GM12878 (cell line): Measurements from ENCODE around the gene UFM1.

ENCODE experiments used
- CREB1 ChIP-seq: IDR thresholded peaks from 2 replicates; pipeline ENCODE4 v1.6.1; 2012; ENCODE audit warnings: low read depth, mild to moderate bottlenecking, inconsistent platforms
- CTCF ChIP-seq, 3 experiments: IDR thresholded peaks in 2 of 3; conservative IDR thresholded peaks in 1 of 3; 2 replicates each; pipeline ENCODE4 v1.5.1; 2011; ENCODE audit warnings: low read depth in 3 of 3, low read length in 3 of 3, mild to moderate bottlenecking in 3 of 3, control low read depth in 2 of 3, moderate library complexity in 2 of 3, inconsistent platforms in 1 of 3, mixed read lengths in 1 of 3; ENCODE audit not compliant: control insufficient read depth in 2 of 3, insufficient read depth in 1 of 3; ENCODE audit errors: extremely low read depth in 1 of 3
- MXI1 ChIP-seq: fragments of 150-350 bp; IDR thresholded peaks from 2 replicates; pipeline ENCODE4 v1.6.1; 2011; ENCODE audit warnings: low read depth, mild to moderate bottlenecking, inconsistent platforms, low read length, improper control_type of control experiment
- NR2C2 ChIP-seq: IDR thresholded peaks from 2 replicates; pipeline ENCODE4 v1.6.1; 2011; ENCODE audit warnings: borderline replicate concordance, low read depth; ENCODE audit not compliant: control insufficient read depth, insufficient read length
- REST ChIP-seq: IDR thresholded peaks from 2 replicates; pipeline ENCODE4 v1.6.1; 2012; ENCODE audit warnings: mild to moderate bottlenecking, low read depth, low read length

GRCh38 chr13:38349390-38350113, at the start of gene UFM1:
- no peak for TF ChIP-seq CTCF (IDR thresholded peaks at IDR 0.05 in 2 of 3, conservative IDR thresholded peaks at IDR 0.05 in 1 of 3; ENCODE audit: control insufficient read depth in 2 of 3, extremely low read depth in 1 of 3, insufficient read depth in 1 of 3, low read depth in 3 of 3, low read length in 3 of 3)
- no peak for TF ChIP-seq REST
- TF ChIP-seq CREB1: peak; percentile 83
- peak; percentile 72; the same call in 1 of the 2 replicates for TF ChIP-seq MXI1
- TF ChIP-seq NR2C2: no peak
